ENCODE results near the gene HIF1A.
"Not testable (repeated sequence)": the region's sequence is repeated elsewhere in the genome, so short reads cannot be mapped to it uniquely, and the experiment has no call there.

The HIF1A gene

GRCh38 chr14:61708693-61709092, 13.4 kb downstream of the HIF1A start:
- not testable (repeated sequence) for DNase-seq (ENCODE audit: low read depth in 2 of 2)

DNA sequence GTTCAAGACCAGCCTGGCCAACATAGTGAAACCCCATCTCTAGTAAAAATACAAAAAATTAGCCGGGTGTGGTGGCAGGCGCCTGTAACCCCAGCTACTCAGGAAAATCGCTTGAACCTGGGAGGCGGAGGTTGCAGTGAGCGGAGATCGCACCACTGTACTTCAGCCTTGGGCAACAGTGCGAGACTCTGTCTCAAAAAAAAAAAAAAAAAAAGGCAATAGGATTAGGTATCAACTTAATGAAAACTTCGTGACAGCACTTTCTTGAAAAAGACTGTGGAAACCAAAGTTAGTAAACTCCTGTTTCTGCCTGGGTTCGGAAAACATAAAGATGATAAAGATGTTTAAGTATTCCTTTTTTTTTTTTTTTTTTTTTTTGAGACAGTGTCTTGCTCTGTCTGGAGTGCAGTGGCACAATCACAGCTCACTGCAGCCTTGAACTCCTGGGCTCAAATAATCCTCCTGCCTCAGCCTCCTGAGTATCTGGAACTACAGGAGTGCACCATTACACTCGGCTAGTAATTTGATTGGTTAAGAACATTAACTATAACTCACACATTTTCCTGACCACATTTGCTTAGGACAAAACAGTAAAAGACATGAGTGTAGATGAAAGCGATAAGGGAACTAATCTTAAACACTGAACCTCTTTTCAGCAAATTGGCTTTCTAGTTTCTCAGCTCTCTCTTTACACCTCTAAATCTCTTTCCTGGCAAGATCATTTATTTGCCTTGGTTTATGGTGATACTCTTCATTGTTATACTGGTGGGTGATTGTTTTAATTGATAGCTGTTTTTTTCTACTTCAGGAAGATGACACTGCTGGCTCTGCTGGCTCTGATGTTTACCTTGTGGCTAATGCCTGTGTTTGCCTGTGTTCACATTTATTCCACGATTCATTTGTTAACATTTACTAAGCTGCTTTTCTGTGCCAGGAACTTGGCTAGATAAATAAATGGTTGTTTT, 15.8 kb downstream of the HIF1A start:
- DNase-seq (ENCODE audit: low read depth in 2 of 2), result no peak

- DNase-seq (ENCODE audit: low read depth in 2 of 2), result no peak
Measured at GRCh38 chr14:61712137-61712536, 16.8 kb downstream of the HIF1A start.

DNA sequence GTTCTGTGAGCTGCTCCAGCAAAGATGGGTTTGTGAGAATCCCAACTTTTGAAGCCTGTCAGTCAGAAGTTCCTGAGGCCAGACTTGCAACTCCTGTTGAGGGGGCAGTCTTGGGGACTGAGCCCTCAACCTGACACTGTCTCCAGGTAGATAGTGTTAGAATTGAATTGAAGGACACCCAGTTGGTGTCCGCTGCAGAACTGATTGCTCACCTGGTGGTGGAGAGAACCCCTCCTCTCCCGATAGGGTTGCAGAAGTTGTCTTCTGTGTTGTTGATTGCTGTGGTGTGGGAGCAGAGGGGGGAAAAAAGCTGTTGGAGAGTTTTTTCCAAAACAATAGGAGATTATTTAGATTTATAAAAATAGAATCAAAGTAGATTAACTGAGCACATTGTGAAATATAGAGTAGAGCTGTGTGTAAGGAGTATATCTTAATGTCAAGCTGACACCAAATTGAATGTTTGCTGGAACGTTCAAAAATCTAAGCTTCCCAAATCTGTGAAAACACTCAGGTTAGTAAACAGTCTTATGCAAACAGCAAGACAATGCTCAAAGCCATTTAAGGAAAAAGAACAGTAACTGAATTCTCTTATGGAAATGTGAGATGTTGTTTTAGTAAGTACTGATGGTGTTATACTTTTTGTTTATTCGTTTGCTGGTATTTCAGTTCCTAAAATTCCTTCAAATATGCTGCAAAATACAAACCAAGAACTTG, 18.6 kb downstream of the HIF1A start:
- no peak for DNase-seq (ENCODE audit: low read depth in 2 of 2)

GRCh38 chr14:61716956-61717355, 21.6 kb downstream of the HIF1A start:
- no peak for DNase-seq (ENCODE audit: low read depth in 2 of 2)

DNA sequence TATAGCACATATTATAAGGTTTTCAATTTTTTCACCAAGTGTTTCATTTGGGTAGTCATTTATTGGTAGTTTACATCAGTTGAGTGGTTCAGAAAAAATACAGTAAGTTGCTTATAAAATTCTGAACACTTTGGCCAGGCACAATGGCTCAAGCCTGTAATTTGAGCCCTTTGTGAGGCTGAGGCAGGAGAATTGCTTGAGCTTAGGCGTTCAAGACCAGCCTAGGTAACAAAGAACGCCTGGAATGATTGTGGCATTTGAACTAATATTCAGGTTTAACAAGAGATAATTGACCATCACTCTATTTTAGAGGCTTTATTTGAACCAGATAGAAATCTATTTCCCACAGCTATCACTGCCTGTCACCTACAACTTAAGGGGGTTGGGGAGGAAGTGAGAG, 22.7 kb downstream of the HIF1A start:
- DNase-seq (ENCODE audit: low read depth in 2 of 2), result no peak

DNA sequence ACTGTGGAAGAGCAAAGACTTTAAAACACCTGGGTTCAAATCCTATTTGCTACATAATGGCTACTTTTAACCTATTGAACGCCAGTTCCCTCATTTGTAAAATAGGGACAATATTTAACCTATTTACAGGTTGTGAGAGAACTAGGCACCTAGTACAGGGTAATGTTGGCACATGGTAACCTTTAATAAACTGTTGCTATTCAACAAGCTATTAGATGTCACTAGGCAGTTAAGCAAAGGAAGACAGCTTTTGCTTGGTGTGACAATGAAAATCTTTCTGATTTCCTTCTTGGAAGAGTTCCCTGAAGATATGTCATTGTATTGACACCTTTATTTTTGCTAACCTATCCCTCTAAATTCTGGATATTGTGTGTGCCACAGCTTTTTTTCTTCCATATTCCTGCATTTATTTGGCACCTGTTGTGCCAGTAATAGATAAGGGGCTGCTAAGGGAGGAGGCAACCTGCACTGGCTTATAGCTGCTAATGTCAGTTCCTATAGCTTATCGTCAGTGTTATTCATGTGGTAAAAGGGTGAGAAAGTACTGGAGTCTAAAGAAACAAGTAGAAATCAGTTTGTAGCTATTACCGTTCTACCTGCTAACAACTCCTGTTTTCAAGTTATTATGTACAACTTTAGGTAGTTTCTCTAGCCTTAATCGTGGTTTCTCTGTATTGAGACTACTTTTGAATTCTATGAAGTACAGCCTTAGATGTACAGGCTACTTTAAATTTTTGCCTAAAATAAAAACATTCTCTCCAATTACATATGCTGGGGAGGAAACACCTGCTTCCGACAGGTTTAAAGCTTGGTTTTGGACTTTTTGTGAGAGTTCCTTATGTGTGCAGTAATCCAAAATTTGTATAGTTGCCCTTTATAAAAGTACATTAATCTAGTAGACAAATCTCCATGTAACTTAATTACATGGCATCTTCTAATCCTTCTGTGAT, 24.3 kb downstream of the HIF1A start:
- no peak for DNase-seq (ENCODE audit: low read depth in 2 of 2)

- no peak for DNase-seq (ENCODE audit: low read depth in 2 of 2)
Measured at GRCh38 chr14:61720294-61720661, 25.0 kb downstream of the HIF1A start.

GRCh38 chr14:61720741-61721140, 25.4 kb downstream of the HIF1A start:
- DNase-seq (ENCODE audit: low read depth in 2 of 2), result no peak

DNA sequence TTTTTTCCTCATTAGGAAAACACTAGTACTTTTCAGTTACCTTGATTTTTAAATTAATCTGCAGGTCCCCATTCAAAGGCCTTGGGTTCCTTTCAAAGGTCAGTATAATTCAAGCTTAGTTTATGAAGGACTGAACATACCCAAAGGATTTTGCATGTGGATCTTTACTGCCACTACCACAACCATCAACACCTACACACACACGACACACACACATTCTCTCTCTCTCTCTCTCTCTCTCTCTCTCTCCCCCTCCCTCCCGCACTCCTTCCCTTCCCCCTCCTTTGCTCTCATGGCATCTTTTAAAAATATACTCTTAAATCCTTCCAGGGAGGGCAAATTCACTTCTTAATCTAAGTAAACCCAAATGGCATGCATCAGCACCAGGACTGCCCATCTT, 28.8 kb downstream of the HIF1A start:
- DNase-seq (ENCODE audit: low read depth in 2 of 2), result no peak

- DNase-seq (ENCODE audit: low read depth in 2 of 2), result no peak
Measured at GRCh38 chr14:61726778-61727658, 31.7 kb downstream of the HIF1A start.

GRCh38 chr14:61730756-61731373, 35.6 kb downstream of the HIF1A start:
- DNase-seq (ENCODE audit: low read depth in 2 of 2), result peak in 1 of 2 donors; percentile 18

GRCh38 chr14:61733972-61734371, 38.7 kb downstream of the HIF1A start:
- DNase-seq (ENCODE audit: low read depth in 2 of 2), result no peak

GRCh38 chr14:61736751-61737150, 41.4 kb downstream of the HIF1A start:
- no peak for DNase-seq (ENCODE audit: low read depth in 2 of 2)

- no peak for DNase-seq (ENCODE audit: low read depth in 2 of 2)
Measured at GRCh38 chr14:61737915-61738314, 42.6 kb downstream of the HIF1A start.

DNA sequence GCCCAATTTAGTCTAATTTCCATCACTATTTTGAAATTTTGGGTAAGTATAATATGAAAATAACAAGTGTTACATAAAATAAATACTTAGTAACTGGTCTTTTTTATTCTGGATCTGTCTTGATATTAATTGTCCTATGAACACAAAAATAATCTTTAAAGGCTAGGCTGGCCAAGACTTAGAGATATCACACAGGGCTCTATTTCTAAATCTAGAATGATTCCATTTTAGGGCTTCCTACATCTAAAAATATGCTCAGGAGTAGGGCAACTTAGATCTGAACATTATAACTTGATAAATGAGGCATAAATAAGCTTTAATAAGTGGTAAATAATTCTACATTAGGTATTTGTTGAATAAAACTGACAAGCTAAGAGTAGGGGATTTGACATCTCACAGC, 43.8 kb downstream of the HIF1A start:
- no peak for DNase-seq (ENCODE audit: low read depth in 2 of 2)

DNA sequence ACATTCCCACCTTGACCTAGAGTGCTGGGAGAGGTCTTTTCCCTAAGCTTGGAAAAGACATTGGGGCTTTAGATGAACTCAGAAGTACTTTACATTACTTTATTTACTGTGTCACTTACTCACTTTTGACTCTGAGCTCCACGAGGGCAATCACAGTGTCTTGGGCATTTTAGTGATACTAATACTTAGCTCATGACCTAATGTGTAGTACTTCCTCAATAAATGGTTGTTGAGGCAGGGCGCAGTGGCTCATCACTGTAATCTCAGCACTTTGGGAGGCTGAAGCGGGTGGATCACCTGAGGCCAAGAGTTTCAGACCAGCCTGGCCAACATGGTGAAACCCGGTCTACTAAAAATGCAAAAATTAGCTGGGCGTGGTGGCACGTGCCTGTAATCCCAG, 47.1 kb downstream of the HIF1A start:
- no peak for DNase-seq (ENCODE audit: low read depth in 2 of 2)

DNA sequence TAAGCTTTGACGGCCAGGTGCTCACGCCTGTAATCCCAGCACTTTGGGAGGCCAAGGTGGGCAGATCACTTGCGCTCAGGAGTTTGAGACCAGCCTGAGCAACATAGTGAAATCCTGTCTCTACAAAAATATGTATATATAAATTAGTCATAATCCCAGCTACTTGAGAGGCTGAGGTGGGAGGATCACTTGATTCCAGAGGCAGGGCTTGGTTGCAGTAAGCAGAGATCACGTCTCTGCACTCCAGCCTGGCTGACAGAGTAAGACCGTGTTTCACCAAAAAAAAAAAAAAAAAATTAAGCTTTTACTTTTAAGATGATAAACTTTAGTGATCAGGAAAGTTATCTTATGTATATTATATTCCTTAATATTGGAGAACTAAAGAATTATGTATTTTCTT, 48.9 kb downstream of the HIF1A start:
- no peak for DNase-seq (ENCODE audit: low read depth in 2 of 2)

DNA sequence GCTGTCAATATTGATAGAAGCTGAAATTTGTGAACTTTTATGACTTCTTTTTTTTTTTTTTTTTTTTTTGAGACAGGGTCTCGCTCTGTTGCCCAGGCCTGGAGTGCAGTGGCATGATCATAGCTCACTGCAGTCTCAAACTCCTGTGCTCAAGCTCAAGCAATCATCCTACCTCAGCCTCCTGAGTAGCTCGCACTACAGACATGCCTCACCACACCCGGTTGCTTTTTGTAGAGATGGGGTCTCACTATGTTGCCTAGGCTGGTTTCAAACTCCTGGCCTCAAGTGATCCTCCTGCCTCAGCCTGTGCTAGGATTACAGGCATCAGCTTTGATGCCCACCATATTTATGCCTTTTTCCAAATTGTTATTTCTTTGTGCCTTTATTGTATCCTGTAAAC, 51.0 kb downstream of the HIF1A start:
- DNase-seq (ENCODE audit: low read depth in 2 of 2), result not testable (repeated sequence)

GRCh38 chr14:61746881-61747280, 51.6 kb downstream of the HIF1A start:
- DNase-seq (ENCODE audit: low read depth in 2 of 2), result no peak

Measured in stimulated activated CD4-positive, alpha-beta T cell treated with anti-CD3 and anti-CD28 coated beads, Interleukin-1b, Interleukin-23, amount 100 ng/mL, for 4 hours (primary cell).